ENCODE data around the gene ARL17B.
A peak's percentile ranks its signal among the peaks of the same experiment; 100 is the strongest.
"Not testable (repeated sequence)": the region's sequence is repeated elsewhere in the genome, so short reads cannot be mapped to it uniquely, and the experiment has no call there.

The ARL17B gene

GRCh38 chr17:46367520-46367919, 6.0 kb upstream of the ARL17B start:
- H3K9me3 ChIP-seq (ENCODE audit: insufficient read depth, low read length); H3K4me1 ChIP-seq (ENCODE audit: insufficient read depth, insufficient read length); H3K9ac ChIP-seq (ENCODE audit: insufficient read length, low read depth); H3K27me3 ChIP-seq (ENCODE audit: insufficient read depth, insufficient read length); DNase-seq (ENCODE audit: low read depth, low spot score); H3K36me3 ChIP-seq (ENCODE audit: insufficient read depth, insufficient read length, low read length); H3K4me3 ChIP-seq (ENCODE audit: insufficient read length, low read depth): not testable (repeated sequence)

GRCh38 chr17:46361145-46361735, 326 bp downstream of the ARL17B start:
- not testable (repeated sequence) for H3K9me3 ChIP-seq (ENCODE audit: insufficient read depth, low read length); H3K27me3 ChIP-seq (ENCODE audit: insufficient read depth, insufficient read length); H3K9ac ChIP-seq (ENCODE audit: insufficient read length, low read depth); H3K36me3 ChIP-seq (ENCODE audit: insufficient read depth, insufficient read length, low read length); H3K4me1 ChIP-seq (ENCODE audit: insufficient read depth, insufficient read length); DNase-seq (ENCODE audit: low read depth, low spot score); H3K4me3 ChIP-seq (ENCODE audit: insufficient read length, low read depth)

GRCh38 chr17:46353856-46354255, 7.7 kb downstream of the ARL17B start:
- not testable (repeated sequence) for DNase-seq (ENCODE audit: low read depth, low spot score); H3K4me1 ChIP-seq (ENCODE audit: insufficient read depth, insufficient read length); H3K9ac ChIP-seq (ENCODE audit: insufficient read length, low read depth); H3K27me3 ChIP-seq (ENCODE audit: insufficient read depth, insufficient read length); H3K36me3 ChIP-seq (ENCODE audit: insufficient read depth, insufficient read length, low read length); H3K4me3 ChIP-seq (ENCODE audit: insufficient read length, low read depth); H3K9me3 ChIP-seq (ENCODE audit: insufficient read depth, low read length)

GRCh38 chr17:46349060-46349459, 12.5 kb downstream of the ARL17B start:
- H3K9me3 ChIP-seq (ENCODE audit: insufficient read depth, low read length); DNase-seq (ENCODE audit: low read depth, low spot score); H3K27me3 ChIP-seq (ENCODE audit: insufficient read depth, insufficient read length); H3K4me3 ChIP-seq (ENCODE audit: insufficient read length, low read depth); H3K4me1 ChIP-seq (ENCODE audit: insufficient read depth, insufficient read length); H3K9ac ChIP-seq (ENCODE audit: insufficient read length, low read depth); H3K36me3 ChIP-seq (ENCODE audit: insufficient read depth, insufficient read length, low read length): not testable (repeated sequence)

GRCh38 chr17:46348345-46348744, 13.2 kb downstream of the ARL17B start:
- H3K4me3 ChIP-seq (ENCODE audit: insufficient read length, low read depth); H3K9me3 ChIP-seq (ENCODE audit: insufficient read depth, low read length); H3K36me3 ChIP-seq (ENCODE audit: insufficient read depth, insufficient read length, low read length); H3K4me1 ChIP-seq (ENCODE audit: insufficient read depth, insufficient read length); H3K27me3 ChIP-seq (ENCODE audit: insufficient read depth, insufficient read length); H3K9ac ChIP-seq (ENCODE audit: insufficient read length, low read depth); DNase-seq (ENCODE audit: low read depth, low spot score): not testable (repeated sequence)

GRCh38 chr17:46342131-46342530, 19.4 kb downstream of the ARL17B start:
- not testable (repeated sequence) for H3K4me1 ChIP-seq (ENCODE audit: insufficient read depth, insufficient read length); DNase-seq (ENCODE audit: low read depth, low spot score); H3K36me3 ChIP-seq (ENCODE audit: insufficient read depth, insufficient read length, low read length); H3K9ac ChIP-seq (ENCODE audit: insufficient read length, low read depth); H3K27me3 ChIP-seq (ENCODE audit: insufficient read depth, insufficient read length); H3K9me3 ChIP-seq (ENCODE audit: insufficient read depth, low read length); H3K4me3 ChIP-seq (ENCODE audit: insufficient read length, low read depth)

- H3K9me3 ChIP-seq (ENCODE audit: insufficient read depth, low read length); H3K4me3 ChIP-seq (ENCODE audit: insufficient read length, low read depth); DNase-seq (ENCODE audit: low read depth, low spot score); H3K36me3 ChIP-seq (ENCODE audit: insufficient read depth, insufficient read length, low read length); H3K9ac ChIP-seq (ENCODE audit: insufficient read length, low read depth); H3K4me1 ChIP-seq (ENCODE audit: insufficient read depth, insufficient read length); H3K27me3 ChIP-seq (ENCODE audit: insufficient read depth, insufficient read length): not testable (repeated sequence)
Measured at GRCh38 chr17:46341220-46341619, 20.3 kb downstream of the ARL17B start.

GRCh38 chr17:46294831-46295230, 66.7 kb downstream of the ARL17B start, which contains the start of gene LRRC37A:
TSS of gene LRRC37A (plus strand) at chr17:46295131. CDS start at chr17:46295134, 3 bp downstream.
- H3K27me3 ChIP-seq (ENCODE audit: insufficient read depth, insufficient read length); DNase-seq (ENCODE audit: low read depth, low spot score); H3K36me3 ChIP-seq (ENCODE audit: insufficient read depth, insufficient read length, low read length); H3K9me3 ChIP-seq (ENCODE audit: insufficient read depth, low read length); H3K9ac ChIP-seq (ENCODE audit: insufficient read length, low read depth); H3K4me3 ChIP-seq (ENCODE audit: insufficient read length, low read depth); H3K4me1 ChIP-seq (ENCODE audit: insufficient read depth, insufficient read length): not testable (repeated sequence)

GRCh38 chr17:46291618-46292017, 69.9 kb downstream of the ARL17B start:
- H3K36me3 ChIP-seq (ENCODE audit: insufficient read depth, insufficient read length, low read length); H3K4me3 ChIP-seq (ENCODE audit: insufficient read length, low read depth); H3K4me1 ChIP-seq (ENCODE audit: insufficient read depth, insufficient read length); H3K27me3 ChIP-seq (ENCODE audit: insufficient read depth, insufficient read length); DNase-seq (ENCODE audit: low read depth, low spot score); H3K9ac ChIP-seq (ENCODE audit: insufficient read length, low read depth); H3K9me3 ChIP-seq (ENCODE audit: insufficient read depth, low read length): not testable (repeated sequence)

- H3K27me3 ChIP-seq (ENCODE audit: insufficient read depth, insufficient read length); H3K4me1 ChIP-seq (ENCODE audit: insufficient read depth, insufficient read length); DNase-seq (ENCODE audit: low read depth, low spot score); H3K9me3 ChIP-seq (ENCODE audit: insufficient read depth, low read length); H3K36me3 ChIP-seq (ENCODE audit: insufficient read depth, insufficient read length, low read length); H3K4me3 ChIP-seq (ENCODE audit: insufficient read length, low read depth); H3K9ac ChIP-seq (ENCODE audit: insufficient read length, low read depth): not testable (repeated sequence)
Measured at GRCh38 chr17:46290906-46291546, 70.5 kb downstream of the ARL17B start.

GRCh38 chr17:46287587-46287986, 74.0 kb downstream of the ARL17B start:
- H3K9ac ChIP-seq (ENCODE audit: insufficient read length, low read depth); H3K4me3 ChIP-seq (ENCODE audit: insufficient read length, low read depth); H3K4me1 ChIP-seq (ENCODE audit: insufficient read depth, insufficient read length); H3K27me3 ChIP-seq (ENCODE audit: insufficient read depth, insufficient read length); H3K36me3 ChIP-seq (ENCODE audit: insufficient read depth, insufficient read length, low read length); DNase-seq (ENCODE audit: low read depth, low spot score); H3K9me3 ChIP-seq (ENCODE audit: insufficient read depth, low read length): not testable (repeated sequence)

- not testable (repeated sequence) for H3K4me1 ChIP-seq (ENCODE audit: insufficient read depth, insufficient read length); H3K27me3 ChIP-seq (ENCODE audit: insufficient read depth, insufficient read length); H3K36me3 ChIP-seq (ENCODE audit: insufficient read depth, insufficient read length, low read length); H3K4me3 ChIP-seq (ENCODE audit: insufficient read length, low read depth); H3K9ac ChIP-seq (ENCODE audit: insufficient read length, low read depth); H3K9me3 ChIP-seq (ENCODE audit: insufficient read depth, low read length)
- DNase-seq (ENCODE audit: low read depth, low spot score), result peak; percentile 25
Measured at GRCh38 chr17:46286764-46287221, 74.8 kb downstream of the ARL17B start.

All from NT2/D1 (cell line).